ENCODE results near the gene PLET1. TPM values are rescaled to one million over a fixed set of nuclear protein-coding genes. Genes with fewer than 3 reads are reported as not detected.

PLET1 gene
- total RNA-seq, 1 donor from 2014 or later: not detected

- DNase-seq (ENCODE audit: extremely low spot score, unreplicated experiment): no peak
- no peak overlapping the region for H3K4me3 Mint-ChIP-seq
- peaks cover 10% of the 10 kb centered on the region for H3K27me3 Mint-ChIP-seq
- TF ChIP-seq CTCF (conservative IDR thresholded peaks at IDR 0.05): no peak
- peaks cover 6% of the 10 kb centered on the region for H3K4me1 Mint-ChIP-seq (ENCODE audit: unreplicated experiment)
- H3K36me3 Mint-ChIP-seq: no peaks in the 10 kb centered on the region
- H3K27ac Mint-ChIP-seq: no peak overlapping the region
- no peaks in the 10 kb centered on the region for H3K9me3 Mint-ChIP-seq
These were observed 16.4 kb upstream of the PLET1 start for GRCh38 chr11:112277029-112277428.

GRCh38 chr11:112274007-112274783 lies 13.5 kb upstream of the PLET1 start:
- H3K27ac Mint-ChIP-seq: no peak overlapping the region
- no peaks in the 10 kb centered on the region for H3K36me3 Mint-ChIP-seq
- H3K4me1 Mint-ChIP-seq (ENCODE audit: unreplicated experiment): no peaks in the 10 kb centered on the region

GRCh38 chr11:112273066-112273465 lies 12.4 kb upstream of the PLET1 start:
- Mint-ChIP-seq H3K4me1 (ENCODE audit: unreplicated experiment) (no peaks in the 10 kb centered on the region), H3K9me3 (no peaks in the 10 kb centered on the region), H3K27ac (no peak overlapping the region), H3K36me3 (no peaks in the 10 kb centered on the region), H3K27me3 (peaks cover 3% of the 10 kb centered on the region), H3K4me3 (no peak overlapping the region)
- DNase-seq (ENCODE audit: extremely low spot score, unreplicated experiment): no peak
- TF ChIP-seq CTCF (conservative IDR thresholded peaks at IDR 0.05): no peak

More at GRCh38 chr11:112274007-112274783, 13.5 kb upstream of the PLET1 start:
- Mint-ChIP-seq H3K4me3 (no peak overlapping the region), H3K27me3 (peaks cover 3% of the 10 kb centered on the region), H3K9me3 (no peaks in the 10 kb centered on the region)
- no peak for TF ChIP-seq CTCF (conservative IDR thresholded peaks at IDR 0.05)
- DNase-seq (ENCODE audit: extremely low spot score, unreplicated experiment): no peak

- no peak for TF ChIP-seq CTCF (conservative IDR thresholded peaks at IDR 0.05)
- no peaks in the 10 kb centered on the region for H3K36me3 Mint-ChIP-seq
- no peaks in the 10 kb centered on the region for H3K4me1 Mint-ChIP-seq (ENCODE audit: unreplicated experiment)
- no peak overlapping the region for H3K27ac Mint-ChIP-seq
- no peak overlapping the region for H3K4me3 Mint-ChIP-seq
- H3K27me3 Mint-ChIP-seq: peaks cover 3% of the 10 kb centered on the region
- H3K9me3 Mint-ChIP-seq: no peaks in the 10 kb centered on the region
- DNase-seq (ENCODE audit: extremely low spot score, unreplicated experiment): no peak
These were observed 10.6 kb upstream of the PLET1 start for GRCh38 chr11:112271242-112271641.

- Mint-ChIP-seq H3K4me3 (no peak overlapping the region), H3K9me3 (no peaks in the 10 kb centered on the region), H3K27me3 (peaks cover 3% of the 10 kb centered on the region), H3K36me3 (no peaks in the 10 kb centered on the region), H3K4me1 (ENCODE audit: unreplicated experiment) (no peaks in the 10 kb centered on the region), H3K27ac (no peak overlapping the region)
- no peak for TF ChIP-seq CTCF (conservative IDR thresholded peaks at IDR 0.05)
- no peak for DNase-seq (ENCODE audit: extremely low spot score, unreplicated experiment)
These were observed 10.0 kb upstream of the PLET1 start for GRCh38 chr11:112270551-112271180.

Data from type B pancreatic cell (in vitro differentiated cells).